Heart right ventricle (tissue), 16 donors: Measurements from ENCODE around the gene LCN1. TPM values are rescaled to one million over a fixed set of nuclear protein-coding genes. Genes with fewer than 3 reads are reported as not detected.

ENCODE experiments used
- ATAC-seq, 8 donors: fragments of 200-7000 bp; cut with Tn5 transposase; one replicate each; pipeline ENCODE4 v1.9.1; 2020; ENCODE audit warnings: mild to moderate bottlenecking in 8 of 8, moderate library complexity in 8 of 8, moderate number of reproducible peaks in 1 of 8
- DNase-seq, 2 donors: peaks; one replicate each; pipeline ENCODE4 v3.0.0-alpha.2; 2020
- H3K27ac ChIP-seq, 10 donors: fragments of 200-600 bp; sonication (generic) in 2 of 10; one replicate each; pipeline versions ENCODE4 v1.5.0 to v1.8.0; 2020 to 2022; ENCODE audit warnings: mild to moderate bottlenecking in 3 of 10
- H3K27me3 ChIP-seq, 7 donors: fragments of 200-600 bp; one replicate each; pipeline ENCODE4 v1.8.0; 2021 to 2022; ENCODE audit warnings: mild to moderate bottlenecking in 2 of 7
- H3K36me3 ChIP-seq, 9 donors: fragments of 200-600 bp; sonication (generic) in 1 of 9; one replicate each; pipeline versions ENCODE4 v1.5.0 to v1.8.0; 2020 to 2022; ENCODE audit warnings: mild to moderate bottlenecking in 2 of 9
- H3K4me1 ChIP-seq, 9 donors: fragments of 200-600 bp; sonication (generic) in 1 of 9; one replicate each; pipeline versions ENCODE4 v1.5.0 to v1.8.0; 2020 to 2022; ENCODE audit warnings: mild to moderate bottlenecking in 4 of 9
- H3K4me3 ChIP-seq, 10 donors: fragments of 200-600 bp; sonication (generic) in 2 of 10; one replicate each; pipeline versions ENCODE4 v1.5.0 to v1.8.0; 2020 to 2022; ENCODE audit warnings: mild to moderate bottlenecking in 7 of 10, moderate library complexity in 2 of 10
- H3K9me3 ChIP-seq, 11 donors: fragments of 200-600 bp in 10 of 11; sonication (generic) in 2 of 11; one replicate each; pipeline versions ENCODE4 v1.5.0 to v1.8.0; 2013 to 2022; ENCODE audit warnings: mild to moderate bottlenecking in 2 of 11, control low read depth in 1 of 11, moderate library complexity in 1 of 11
- CTCF ChIP-seq, 9 donors: fragments of 200-600 bp; sonication (generic) in 2 of 9; IDR thresholded peaks; one replicate each; pipeline versions ENCODE4 v1.5.0 to v1.8.0; 2021 to 2022; ENCODE audit warnings: antibody characterized with exemption in 9 of 9, mild to moderate bottlenecking in 5 of 9, moderate library complexity in 1 of 9
- WGBS, 2 donors: extraction: QIAGEN DNeasy Blood & Tissue Kit; methylation state at CpG; one replicate each; pipeline ENCODE4 v1.1.7; 2013; ENCODE audit warnings: inconsistent platforms in 1 of 2; 5-methylcytosine and 5-hydroxymethylcytosine counted together
- intact Hi-C, 10 donors: fragments of 100-400 bp; cut with DNase I; formaldehyde crosslinking; loops; one replicate each; pipeline versions ENCODE4 v1.11.1 to v1.14.2; 2022
- long read RNA-seq, 3 donors: library from polyadenylated mRNA; unstranded; transcript quantifications; one replicate each; pipeline ENCODE4 v2.0.0, GENCODE V29; 2020 to 2021
- polyA plus RNA-seq, 2 donors: library from polyadenylated mRNA; stranded (reverse); fragments of 200-250 nt; gene quantifications; one replicate each; pipeline ENCODE4 v1.2.3, GENCODE V29; 2013
- total RNA-seq, 10 donors: library from RNA; stranded (reverse); fragmentation: NEBNext Ultra II Directional in 3 of 10; extraction: Animal tissue kit (Norgen Biotek cat#: 25700) in 3 of 10; gene quantifications; one replicate each; pipeline versions ENCODE4 v1.2.1 to v1.2.4, GENCODE V29; 2021 to 2023
- donor health status: Arrhythmogenic right ventricular cardiomyopathy.
- donor health status: ischemic (EF 13 %, LVEDD 7.1; RV severe dilation, severe dysfunction).
- donor health status: healthy with polysubstance abuse.
- donor health status: DM: no; HTN: yes; CAD: no.
- donor health status: DM: no; HTN: no; CAD: no.
- donor health status: ischemic (EF 25% LVEDD 6.9; RV normal size, moderate dysfunction).
- donor health status: ischemic (EF 25% LVEDD 5.7; RV mildly dilated, moderate dysfunction).
- donor health status: healthy.
- donor health status: DM: yes; HTN: yes; CAD: no.
- donor health status: Ischemic cardiomyopathy.
- donor health status: ischemic (EF 35%, LVEDD 5.7; RV mildly dilated, moderate dysfunction).
- donor health status: nonischemic (EF 11% LVEDD 7.7; RV severe dilation, severe dysfunction).
- donor health status: DM: yes; HTN: yes; CAD: no.
- donor health status: PGD.
- donor health status: ischemic (EF 29% LVEDD 5.4; RV normal size, mild dysfunction).
- donor health status: nonischemic (EF 23%, LVEDD 6.1; RV moderate dilation, normal function).

The LCN1 gene
- total RNA-seq (under 1 TPM in 2 of 10 donors, not detected in 8; 0.32 to 0.76 TPM), polyA plus RNA-seq (under 1 TPM in 1 of 2 donors, not detected in 1; 0.13 TPM)
- long read RNA-seq, donor 1 = 0 reads
- long read RNA-seq, donor 2 = 0 reads
- long read RNA-seq, donor 3 = 0 reads

DNA sequence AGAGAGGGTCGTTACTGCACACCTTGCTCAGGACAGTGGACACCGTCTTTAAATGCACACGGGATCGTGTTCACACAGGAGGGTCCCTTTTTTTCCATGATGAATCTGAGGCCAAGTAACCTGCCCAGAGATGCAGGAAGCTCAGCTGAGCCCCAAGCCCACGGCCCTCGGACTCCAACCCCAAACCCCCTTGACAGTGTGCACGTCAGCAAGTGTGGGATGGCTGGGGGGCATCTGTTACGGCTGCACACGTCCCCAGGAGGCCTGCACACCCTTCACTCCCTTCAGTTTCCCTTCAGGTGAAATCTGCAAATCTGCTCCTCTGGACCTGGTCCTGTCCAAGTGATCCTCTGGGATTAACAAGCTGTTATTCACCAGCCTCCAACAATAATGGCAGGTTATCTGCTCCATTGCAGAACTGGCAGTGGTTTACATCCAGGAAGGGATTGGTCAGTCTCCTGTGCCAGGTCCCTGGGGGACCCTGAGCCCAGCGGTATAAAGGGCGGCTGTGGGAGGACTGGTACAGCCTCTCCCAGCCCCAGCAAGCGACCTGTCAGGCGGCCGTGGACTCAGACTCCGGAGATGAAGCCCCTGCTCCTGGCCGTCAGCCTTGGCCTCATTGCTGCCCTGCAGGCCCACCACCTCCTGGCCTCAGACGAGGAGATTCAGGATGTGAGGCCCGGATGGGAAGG is at the start of gene LCN1:
TSS of gene LCN1 (plus strand) at position 525 of the 692 bp plus-strand sequence. CDS start at position 583, 58 bp downstream.
- 82 to 83% methylated on average over 17 to 18 of the region's 18 CpGs for WGBS, 2 donors
- Histone ChIP-seq H3K27me3 (peaks cover 0 to 31% (median 23%) of the 10 kb centered on the region in 7 donors), H3K4me3 (no peak within 1 kb of the TSS), H3K9me3 (no peaks in the 10 kb centered on the region), H3K4me1 (peaks cover 0 to 3% (median 0%) of the 10 kb centered on the region in 9 donors), H3K27ac (no peak within 1 kb of the TSS), H3K36me3 (no peaks in the 10 kb centered on the region)
- intact Hi-C loops = no loop called here
- DNase-seq = no peak
- no peak for TF ChIP-seq CTCF (IDR thresholded peaks at IDR 0.05)
- ATAC-seq = no peak

DNA sequence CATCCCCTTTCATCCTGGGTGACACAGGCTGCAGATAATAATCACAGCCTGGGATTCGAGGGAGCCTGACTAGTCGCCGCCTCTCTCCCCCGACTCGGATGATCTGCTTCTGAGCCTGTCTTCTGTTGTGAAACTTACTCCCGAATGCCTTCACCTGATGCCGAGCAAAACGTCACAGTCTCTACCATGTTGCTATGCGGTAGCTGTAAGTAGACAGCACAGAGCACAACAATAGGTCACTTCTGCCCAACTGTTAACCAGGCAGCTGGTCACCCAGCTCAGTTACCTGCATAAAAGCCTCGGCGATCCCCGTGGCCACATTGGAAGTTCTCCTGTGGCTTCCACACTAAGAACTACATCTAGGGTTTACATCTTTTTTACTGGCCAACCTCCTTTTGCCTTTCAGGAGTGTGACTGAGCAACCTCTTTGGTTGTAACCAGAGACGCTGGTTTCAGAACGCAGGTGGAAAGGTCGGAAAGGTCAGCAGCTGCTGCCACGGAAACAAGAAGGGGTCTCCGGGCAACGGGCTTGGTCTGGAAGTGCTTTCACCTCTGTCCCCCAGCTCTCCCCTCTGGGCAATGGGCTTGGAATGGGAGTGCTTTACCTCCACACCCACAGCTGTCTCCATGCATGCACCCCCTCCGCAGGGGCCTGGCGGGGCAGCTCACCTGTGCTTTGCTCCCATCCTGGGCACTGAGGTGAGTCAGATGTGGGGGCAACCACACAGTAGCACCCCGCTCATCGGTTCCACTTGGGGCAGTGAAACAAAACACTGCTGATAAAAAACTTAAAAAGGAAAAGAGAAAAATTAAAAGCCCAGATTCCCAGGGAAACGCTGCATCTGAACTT is 49.2 kb upstream of the LCN1 start:
- TF ChIP-seq CTCF (IDR thresholded peaks at IDR 0.05) = no peak
- intact Hi-C loops = no loop called here
- peaks cover 0 to 25% (median 5%) of the 10 kb centered on the region in 7 donors for H3K27me3 ChIP-seq
- no peak for ATAC-seq
- no peak for DNase-seq
- no peak overlapping the region for H3K27ac ChIP-seq
- no peak overlapping the region for H3K4me3 ChIP-seq
- no peaks in the 10 kb centered on the region for H3K36me3 ChIP-seq
- H3K4me1 ChIP-seq = peaks cover 0 to 12% (median 0%) of the 10 kb centered on the region in 9 donors
- WGBS, 2 donors = 74 to 76% methylated on average over 23 of the region's 23 CpGs
- no peaks in the 10 kb centered on the region for H3K9me3 ChIP-seq

DNA sequence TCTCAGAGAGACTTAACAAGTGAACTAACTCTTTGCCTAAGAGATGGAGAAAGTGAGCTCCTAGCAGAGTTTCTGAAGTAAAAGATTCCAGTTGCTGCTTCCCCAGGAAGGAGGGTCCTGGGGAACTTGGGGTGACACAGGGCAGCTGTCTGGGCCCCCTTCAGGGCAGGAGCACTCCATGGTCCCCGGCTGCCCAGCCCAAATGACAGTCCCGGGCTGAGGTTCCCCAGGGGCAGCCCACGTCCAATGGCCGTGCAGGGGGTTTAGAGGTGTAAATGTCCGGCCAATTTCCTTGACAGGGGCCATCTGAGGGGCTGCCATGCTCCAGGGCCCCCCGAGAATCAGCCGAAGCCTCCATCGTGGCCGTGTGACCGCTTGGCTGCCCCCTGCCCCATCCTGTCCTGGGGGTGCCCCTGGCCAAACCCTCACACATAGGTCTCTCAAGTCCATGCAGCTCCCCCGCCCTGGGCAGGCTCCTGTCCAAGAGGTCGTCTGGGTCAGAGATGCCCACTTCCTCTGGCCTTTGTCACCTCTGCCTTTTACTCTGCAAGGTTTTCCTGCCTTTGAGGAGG is 47.2 kb upstream of the LCN1 start:
- no peak for DNase-seq
- 68% methylated on average over 12 of the region's 12 CpGs for WGBS, 2 donors
- intact Hi-C loops = no loop called here

More for the DNA sequence above, 47.2 kb upstream of the LCN1 start:
- TF ChIP-seq CTCF (IDR thresholded peaks at IDR 0.05) = no peak
- peaks cover 0 to 13% (median 5%) of the 10 kb centered on the region in 7 donors for H3K27me3 ChIP-seq
- no peak overlapping the region for H3K27ac ChIP-seq
- H3K4me3 ChIP-seq = no peak overlapping the region
- H3K36me3 ChIP-seq = no peaks in the 10 kb centered on the region
- H3K4me1 ChIP-seq = peaks cover 0 to 9% (median 3%) of the 10 kb centered on the region in 9 donors
- no peak for ATAC-seq
- no peaks in the 10 kb centered on the region for H3K9me3 ChIP-seq
